ENCODE data around the gene RBM10.
A peak's percentile ranks its signal among the peaks of the same experiment; 100 is the strongest.

The RBM10 gene

GRCh38 chrX:47174376-47174775 lies 29.4 kb downstream of the RBM10 start:
- no peak for DNase-seq (ENCODE audit: low read depth, low spot score)
- no peak overlapping the region for H3K4me3 ChIP-seq (ENCODE audit: low read length)

GRCh38 chrX:47174846-47175587 lies 30.0 kb downstream of the RBM10 start:
- H3K4me3 ChIP-seq (ENCODE audit: low read length), result no peak overlapping the region
- no peak for DNase-seq (ENCODE audit: low read depth, low spot score)

GRCh38 chrX:47175588-47175980 lies 30.6 kb downstream of the RBM10 start:
- H3K4me3 ChIP-seq (ENCODE audit: low read length), result no peak overlapping the region
- DNase-seq (ENCODE audit: low read depth, low spot score), result no peak

GRCh38 chrX:47176101-47176740 lies 31.2 kb downstream of the RBM10 start:
- H3K4me3 ChIP-seq (ENCODE audit: low read length), result no peak overlapping the region
- DNase-seq (ENCODE audit: low read depth, low spot score), result no peak

GRCh38 chrX:47177079-47177478 lies 32.1 kb downstream of the RBM10 start:
- H3K4me3 ChIP-seq (ENCODE audit: low read length), result no peak overlapping the region
- DNase-seq (ENCODE audit: low read depth, low spot score), result no peak

GRCh38 chrX:47178337-47178736 lies 33.3 kb downstream of the RBM10 start:
- no peak overlapping the region for H3K4me3 ChIP-seq (ENCODE audit: low read length)
- no peak for DNase-seq (ENCODE audit: low read depth, low spot score)

- no peak overlapping the region for H3K4me3 ChIP-seq (ENCODE audit: low read length)
- no peak for DNase-seq (ENCODE audit: low read depth, low spot score)
These were observed 34.4 kb downstream of the RBM10 start for GRCh38 chrX:47179221-47179927.

- DNase-seq (ENCODE audit: low read depth, low spot score), result no peak
- H3K4me3 ChIP-seq (ENCODE audit: low read length), result no peak overlapping the region
These were observed 34.9 kb downstream of the RBM10 start for GRCh38 chrX:47179928-47180255.

- DNase-seq (ENCODE audit: low read depth, low spot score), result no peak
- no peak overlapping the region for H3K4me3 ChIP-seq (ENCODE audit: low read length)
These were observed 35.3 kb downstream of the RBM10 start for GRCh38 chrX:47180346-47180745.

GRCh38 chrX:47181301-47181700 lies 36.3 kb downstream of the RBM10 start:
- H3K4me3 ChIP-seq (ENCODE audit: low read length), result no peak overlapping the region

GRCh38 chrX:47182106-47182700 lies 37.2 kb downstream of the RBM10 start:
- no peak overlapping the region for H3K4me3 ChIP-seq (ENCODE audit: low read length)
- no peak for DNase-seq (ENCODE audit: low read depth, low spot score)

More at GRCh38 chrX:47181301-47181700, 36.3 kb downstream of the RBM10 start:
- no peak for DNase-seq (ENCODE audit: low read depth, low spot score)

GRCh38 chrX:47184486-47184885 lies 39.5 kb downstream of the RBM10 start:
- DNase-seq (ENCODE audit: low read depth, low spot score), result no peak
- no peak overlapping the region for H3K4me3 ChIP-seq (ENCODE audit: low read length)

GRCh38 chrX:47185241-47185640 lies 40.2 kb downstream of the RBM10 start:
- no peak overlapping the region for H3K4me3 ChIP-seq (ENCODE audit: low read length)
- no peak for DNase-seq (ENCODE audit: low read depth, low spot score)

GRCh38 chrX:47186096-47186740 lies 41.2 kb downstream of the RBM10 start:
- H3K4me3 ChIP-seq (ENCODE audit: low read length), result no peak overlapping the region
- DNase-seq (ENCODE audit: low read depth, low spot score), result no peak

GRCh38 chrX:47187106-47187677 lies 42.2 kb downstream of the RBM10 start:
- no peak for DNase-seq (ENCODE audit: low read depth, low spot score)
- H3K4me3 ChIP-seq (ENCODE audit: low read length), result no peak overlapping the region

GRCh38 chrX:47189906-47190305 lies 44.9 kb downstream of the RBM10 start:
- H3K4me3 ChIP-seq (ENCODE audit: low read length), result no peak overlapping the region

GRCh38 chrX:47190445-47191269 lies 45.6 kb downstream of the RBM10 start:
- peak overlapping the region; percentile 76 for H3K4me3 ChIP-seq (ENCODE audit: low read length)
- DNase-seq (ENCODE audit: low read depth, low spot score), result peak; percentile 92

More at GRCh38 chrX:47189906-47190305, 44.9 kb downstream of the RBM10 start:
- DNase-seq (ENCODE audit: low read depth, low spot score), result no peak

GRCh38 chrX:47191331-47191730 lies 46.3 kb downstream of the RBM10 start:
- peak; percentile 60 for DNase-seq (ENCODE audit: low read depth, low spot score)
- peak overlapping the region; percentile 76 for H3K4me3 ChIP-seq (ENCODE audit: low read length)

All from Jurkat, Clone E6-1 (cell line).